Bronchial epithelial cell (primary cell): Measurements from ENCODE around the gene DNAH8. TPM values are rescaled to one million over a fixed set of nuclear protein-coding genes. Genes with fewer than 3 reads are reported as not detected.

Experiments
- DNase-seq: peaks from one replicate; pipeline ENCODE4 v3.0.0-alpha.2; 2010; ENCODE audit warnings: low read depth
- FAIRE-seq: peaks from 2 replicates; lab custom pipeline; 2011; peaks lifted over from hg19 to GRCh38; lab: Jason Lieb, UNC
- H3K27me3 ChIP-seq: 2 replicates; pipeline ENCODE4 v1.5.1; 2011; ENCODE audit warnings: low read length; ENCODE audit not compliant: control insufficient read depth, insufficient read depth
- H3K36me3 ChIP-seq: 2 replicates; pipeline ENCODE4 v1.5.1; 2011; ENCODE audit warnings: low read length; ENCODE audit not compliant: control insufficient read depth, insufficient read depth
- H3K4me3 ChIP-seq: 2 replicates; pipeline ENCODE4 v1.5.1; 2011; ENCODE audit warnings: mild to moderate bottlenecking, low read depth, low read length, control low read depth
- CTCF ChIP-seq: IDR thresholded peaks from 2 replicates; pipeline ENCODE4 v1.5.1; 2011; ENCODE audit warnings: mild to moderate bottlenecking, moderate library complexity, low read length, control low read depth, inconsistent platforms; ENCODE audit not compliant: insufficient read depth, severe bottlenecking
- total RNA-seq: library from RNA; depleted of rRNA; stranded (reverse); fragments of >200 nt; gene quantifications from 2 replicates; pipeline ENCODE4 v1.2.1, GENCODE V29; 2014

The DNAH8 gene
- total RNA-seq, 1 donor from 2014 or later: not detected

DNA sequence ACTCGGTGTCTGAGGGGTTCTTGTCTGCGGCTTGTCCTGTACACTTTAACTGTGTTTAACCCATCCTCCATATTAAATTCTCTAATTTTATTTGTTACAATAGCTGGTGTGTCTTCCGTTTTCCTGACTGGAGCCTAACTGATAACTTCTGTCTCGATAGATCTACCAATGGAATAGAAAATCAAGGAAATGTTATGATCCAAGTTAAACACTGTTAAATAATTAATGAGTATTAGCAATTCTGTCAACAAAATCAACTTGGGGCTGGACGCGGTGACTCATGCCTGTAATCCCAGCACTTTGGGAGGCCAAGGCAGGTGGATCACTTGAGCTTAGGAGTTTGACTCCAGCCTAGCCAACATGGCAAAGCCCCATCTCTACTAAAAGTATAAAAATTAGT, 81.7 kb downstream of the DNAH8 start:
- no peak for TF ChIP-seq CTCF
- Histone ChIP-seq H3K27me3 (peaks cover 2% of the 10 kb centered on the region), H3K4me3 (no peak overlapping the region), H3K36me3 (no peaks in the 10 kb centered on the region)
- DNase-seq (peak; percentile 17), FAIRE-seq (no peak)

DNA sequence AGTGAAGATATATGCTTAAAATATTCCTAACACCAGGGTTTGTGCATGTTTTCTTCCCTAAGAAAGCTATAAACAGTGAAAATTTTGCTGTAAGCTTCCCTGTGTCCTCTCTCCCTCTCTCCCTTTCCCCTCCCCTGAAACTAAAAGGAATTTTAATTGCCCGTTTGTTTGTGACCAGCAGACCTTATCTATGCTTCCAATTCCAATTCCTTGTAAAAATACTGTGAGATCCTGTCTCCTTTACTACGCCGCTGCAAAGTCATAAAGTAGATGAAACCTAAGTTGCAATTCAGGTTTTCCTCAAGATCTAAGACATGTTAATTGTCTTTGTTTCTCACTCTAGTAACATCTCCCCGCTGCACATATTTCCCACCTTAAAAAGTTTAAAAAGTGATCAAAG, 82.3 kb downstream of the DNAH8 start:
- TF ChIP-seq CTCF: no peak
- FAIRE-seq (no peak), DNase-seq (no peak)
- Histone ChIP-seq H3K36me3 (no peaks in the 10 kb centered on the region), H3K27me3 (peaks cover 2% of the 10 kb centered on the region), H3K4me3 (no peak overlapping the region)

DNA sequence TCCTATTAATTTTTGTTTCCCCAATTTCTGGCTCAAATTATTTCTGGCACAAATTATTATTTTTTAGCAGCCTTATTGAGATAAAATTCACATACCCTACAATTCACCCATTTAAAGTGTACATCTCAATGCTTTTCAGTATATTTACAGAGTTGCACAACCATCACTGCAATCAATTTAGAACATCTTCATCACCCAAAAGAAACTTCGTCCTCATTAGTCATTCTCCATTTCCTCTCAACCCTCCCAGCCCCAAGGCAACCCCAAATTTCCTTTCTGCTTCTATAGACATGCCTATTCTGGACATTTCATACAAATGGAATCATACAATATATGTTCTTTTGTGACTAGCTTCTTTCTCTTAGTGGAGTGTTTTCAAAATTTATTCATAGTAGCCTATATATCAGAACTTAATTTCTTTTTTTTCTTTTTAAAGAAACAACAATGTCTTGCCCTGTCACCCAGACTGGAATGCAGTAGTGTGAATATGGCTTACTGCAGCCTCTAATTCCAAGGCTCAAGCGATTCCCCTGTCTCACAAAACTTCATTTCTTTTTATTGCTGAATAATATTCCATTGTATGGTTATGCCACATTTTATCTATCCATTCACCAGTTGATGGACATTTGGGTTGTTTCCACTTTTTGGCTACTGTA, 84.5 kb downstream of the DNAH8 start:
- DNase-seq (peak; percentile 84), FAIRE-seq (no peak)
- Histone ChIP-seq H3K36me3 (no peaks in the 10 kb centered on the region), H3K4me3 (no peak overlapping the region), H3K27me3 (peaks cover 2% of the 10 kb centered on the region)
- no peak for TF ChIP-seq CTCF

GRCh38 chr6:38801305-38801704, 86.2 kb downstream of the DNAH8 start:
- DNase-seq (no peak), FAIRE-seq (no peak)
- no peak for TF ChIP-seq CTCF
- Histone ChIP-seq H3K4me3 (no peak overlapping the region), H3K27me3 (peaks cover 2% of the 10 kb centered on the region), H3K36me3 (no peaks in the 10 kb centered on the region)

- Histone ChIP-seq H3K27me3 (peaks cover 3% of the 10 kb centered on the region), H3K4me3 (no peak overlapping the region), H3K36me3 (no peaks in the 10 kb centered on the region)
- no peak for FAIRE-seq
- TF ChIP-seq CTCF: no peak
- no peak for DNase-seq
Measured at GRCh38 chr6:38802497-38802896, 87.4 kb downstream of the DNAH8 start.

- FAIRE-seq: no peak
- H3K27me3 ChIP-seq: peaks cover 3% of the 10 kb centered on the region
- DNase-seq: no peak
- H3K4me3 ChIP-seq: no peak overlapping the region
- H3K36me3 ChIP-seq: no peaks in the 10 kb centered on the region
- no peak for TF ChIP-seq CTCF
Measured at GRCh38 chr6:38803129-38803528, 88.0 kb downstream of the DNAH8 start.
